NB4 (cell line): ENCODE data around the gene SNX18.

ENCODE experiments used
- DNase-seq: peaks from one replicate; pipeline ENCODE4 v3.0.0; 2010; ENCODE audit warnings: low read depth
- H3K4me3 ChIP-seq: one replicate; pipeline ENCODE4 v1.5.1; 2011; ENCODE audit warnings: mild to moderate bottlenecking, low read depth, low read length, moderate library complexity
- CTCF ChIP-seq: IDR thresholded peaks from one replicate; pipeline ENCODE4 v1.5.1; 2012; ENCODE audit warnings: low read depth, low read length
- MAX ChIP-seq: IDR thresholded peaks from 2 replicates; pipeline ENCODE4 v1.6.1; 2011; ENCODE audit warnings: low read depth, low read length
- MYC ChIP-seq: IDR thresholded peaks from 2 replicates; pipeline ENCODE4 v1.6.1; 2011; ENCODE audit warnings: low read depth, low read length
- POLR2A ChIP-seq: IDR thresholded peaks from 2 replicates; pipeline ENCODE4 v1.6.1; 2011; ENCODE audit warnings: mild to moderate bottlenecking; ENCODE audit not compliant: insufficient read length; ENCODE audit errors: extremely low read depth

Gene SNX18

DNA sequence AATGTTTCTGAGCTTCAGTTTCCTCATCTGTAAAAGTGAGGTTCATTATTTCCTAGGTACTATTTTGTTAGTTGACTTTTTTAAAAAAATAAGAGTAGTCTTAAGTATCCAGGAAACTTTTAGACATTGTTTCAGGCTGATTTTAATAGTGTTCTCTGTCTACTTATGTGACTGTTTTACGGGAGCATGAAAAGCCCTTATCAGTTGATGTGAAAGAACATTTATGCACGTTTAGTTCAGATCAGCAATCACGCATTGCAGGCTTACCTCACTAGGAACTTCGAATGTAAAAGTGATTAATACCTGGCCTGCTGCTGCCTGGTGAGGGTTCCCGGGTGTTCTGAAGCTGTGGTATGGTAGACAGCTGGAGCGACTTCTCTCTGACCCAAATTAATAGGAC lies 8.1 kb downstream of the SNX18 start:
- TF ChIP-seq POLR2A (no peak), CTCF (no peak), MAX (no peak), MYC (no peak)
- no peak for DNase-seq
- no peak overlapping the region for H3K4me3 ChIP-seq

DNA sequence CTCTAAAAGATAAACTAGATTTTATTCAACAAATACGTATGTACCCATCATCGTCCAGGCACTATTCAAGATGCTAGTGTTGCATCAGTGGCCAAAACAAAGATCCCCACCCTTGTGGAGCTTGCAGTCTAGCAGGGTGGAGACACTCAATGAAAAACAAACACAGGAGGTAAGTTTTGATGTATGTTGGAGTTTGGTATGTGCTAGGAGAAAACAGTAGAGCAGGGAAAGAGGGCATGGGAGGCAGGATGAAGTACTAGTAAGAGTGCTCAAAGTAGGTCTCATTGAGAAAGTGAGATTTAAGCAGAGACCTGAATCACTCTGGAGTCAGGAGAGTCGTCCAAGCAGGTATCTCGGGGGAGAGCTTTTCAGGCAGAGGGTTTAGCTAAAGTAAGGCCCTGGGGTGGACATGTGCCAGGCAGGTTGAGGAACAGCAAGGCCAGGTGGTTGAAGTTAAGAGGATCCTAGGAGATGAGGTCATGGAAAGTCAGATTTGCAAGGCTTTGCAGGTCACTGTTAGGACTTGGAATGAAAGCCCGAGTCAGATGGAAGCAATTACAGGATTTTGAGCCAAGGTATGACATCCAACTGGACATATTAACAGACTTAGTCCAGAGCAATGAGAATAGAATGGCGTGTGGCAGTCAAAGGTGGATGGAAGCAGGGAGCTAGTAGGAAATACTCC lies 9.2 kb downstream of the SNX18 start:
- TF ChIP-seq MYC (no peak), MAX (no peak), CTCF (no peak), POLR2A (no peak)

DNA sequence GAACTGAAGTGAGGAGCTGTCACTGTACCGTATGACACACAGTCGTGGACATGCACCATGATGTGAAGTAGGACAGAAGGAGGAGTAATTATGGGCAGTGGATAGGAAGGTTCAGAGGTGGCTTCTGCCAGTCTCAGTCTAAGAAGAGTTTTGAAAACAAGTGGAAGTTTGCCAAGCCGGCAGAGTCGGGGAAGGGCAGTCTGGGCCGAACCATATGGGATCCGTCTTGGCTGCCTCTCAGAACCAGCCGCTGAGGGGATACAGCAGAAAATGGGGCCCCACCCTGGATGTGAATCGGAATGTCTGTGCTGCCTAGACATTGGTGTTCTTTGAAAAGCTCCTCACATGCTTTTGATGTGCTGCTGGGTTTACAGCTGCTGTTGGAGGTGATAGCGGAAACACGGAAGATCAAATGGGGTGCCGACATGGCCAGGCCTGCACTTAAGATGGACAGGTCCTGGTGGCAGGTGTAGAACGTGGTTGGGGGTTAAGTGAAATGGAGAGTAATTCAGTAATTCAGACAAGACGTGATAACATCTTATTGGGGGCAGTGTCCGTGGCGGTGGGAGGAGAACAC lies 11.2 kb downstream of the SNX18 start:
- TF ChIP-seq CTCF (no peak), MAX (no peak), MYC (no peak), POLR2A (no peak)
- DNase-seq: no peak
- H3K4me3 ChIP-seq: no peak overlapping the region

More for the DNA sequence above, 9.2 kb downstream of the SNX18 start:
- no peak for DNase-seq
- no peak overlapping the region for H3K4me3 ChIP-seq

DNA sequence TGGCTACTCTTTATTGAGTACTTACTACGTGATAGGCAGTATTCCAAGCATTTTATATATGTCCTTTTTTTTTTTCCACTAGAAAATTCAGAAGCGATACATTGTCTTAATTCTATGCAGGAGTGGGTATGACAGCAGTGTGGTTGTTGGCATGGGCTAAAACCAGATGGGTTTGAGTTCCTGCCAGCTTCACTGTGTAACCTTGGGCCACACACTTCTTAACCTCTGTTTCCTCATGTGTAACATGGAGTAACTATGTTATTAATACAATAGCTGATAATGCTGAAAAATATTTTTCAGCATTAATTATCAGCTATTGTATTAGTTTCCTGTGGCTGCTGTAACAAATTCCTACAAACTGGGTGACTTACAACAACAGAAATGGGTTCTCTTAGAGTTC lies 12.0 kb downstream of the SNX18 start:
- no peak for DNase-seq
- TF ChIP-seq MAX (no peak), CTCF (no peak), POLR2A (no peak), MYC (no peak)

GRCh38 chr5:54531546-54531945 lies 14.0 kb downstream of the SNX18 start:
- no peak for DNase-seq
- no peak for TF ChIP-seq MYC
- TF ChIP-seq CTCF: no peak
- no peak for TF ChIP-seq POLR2A
- TF ChIP-seq MAX: no peak
- H3K4me3 ChIP-seq: no peak overlapping the region

More for the DNA sequence above, 12.0 kb downstream of the SNX18 start:
- no peak overlapping the region for H3K4me3 ChIP-seq
